Fibroblast of pulmonary artery (primary cell): ENCODE data around the gene KAT8.
"Not testable (repeated sequence)": the region's sequence is repeated elsewhere in the genome, so short reads cannot be mapped to it uniquely, and the experiment has no call there.

Experiments
- DNase-seq: peaks from one replicate; pipeline ENCODE4 v3.0.0-alpha.2; 2010; ENCODE audit warnings: low read depth
- H3K4me3 ChIP-seq: replicated peaks from 2 replicates; pipeline ENCODE4 v1.5.1; 2011; ENCODE audit warnings: low read depth, mild to moderate bottlenecking, control low read depth, low read length, moderate library complexity
- TF ChIP-seq, protein P1 (sequence below): IDR thresholded peaks from 2 replicates; pipeline ENCODE4 v1.5.1; 2011; ENCODE audit warnings: mild to moderate bottlenecking, control low read depth, low read length, inconsistent platforms; ENCODE audit errors: missing control alignments

The KAT8 gene

GRCh38 chr16:31094424-31095120 is 22.9 kb upstream of the KAT8 start, which contains the start of gene VKORC1:
Gene VKORC1, minus strand, starts transcription at chr16:31094797. Its CDS starts 68 bp downstream, at chr16:31094729.
- peak; percentile 98 for DNase-seq
- H3K4me3 ChIP-seq: peak within 1 kb of the TSS; percentile 91
- TF ChIP-seq, protein P1, sequence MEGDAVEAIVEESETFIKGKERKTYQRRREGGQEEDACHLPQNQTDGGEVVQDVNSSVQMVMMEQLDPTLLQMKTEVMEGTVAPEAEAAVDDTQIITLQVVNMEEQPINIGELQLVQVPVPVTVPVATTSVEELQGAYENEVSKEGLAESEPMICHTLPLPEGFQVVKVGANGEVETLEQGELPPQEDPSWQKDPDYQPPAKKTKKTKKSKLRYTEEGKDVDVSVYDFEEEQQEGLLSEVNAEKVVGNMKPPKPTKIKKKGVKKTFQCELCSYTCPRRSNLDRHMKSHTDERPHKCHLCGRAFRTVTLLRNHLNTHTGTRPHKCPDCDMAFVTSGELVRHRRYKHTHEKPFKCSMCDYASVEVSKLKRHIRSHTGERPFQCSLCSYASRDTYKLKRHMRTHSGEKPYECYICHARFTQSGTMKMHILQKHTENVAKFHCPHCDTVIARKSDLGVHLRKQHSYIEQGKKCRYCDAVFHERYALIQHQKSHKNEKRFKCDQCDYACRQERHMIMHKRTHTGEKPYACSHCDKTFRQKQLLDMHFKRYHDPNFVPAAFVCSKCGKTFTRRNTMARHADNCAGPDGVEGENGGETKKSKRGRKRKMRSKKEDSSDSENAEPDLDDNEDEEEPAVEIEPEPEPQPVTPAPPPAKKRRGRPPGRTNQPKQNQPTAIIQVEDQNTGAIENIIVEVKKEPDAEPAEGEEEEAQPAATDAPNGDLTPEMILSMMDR: no peak

GRCh38 chr16:31099860-31100638 is 17.4 kb upstream of the KAT8 start:
- no peak overlapping the region for H3K4me3 ChIP-seq
- TF ChIP-seq, protein P1: no peak
- peak; percentile 30 for DNase-seq

DNA sequence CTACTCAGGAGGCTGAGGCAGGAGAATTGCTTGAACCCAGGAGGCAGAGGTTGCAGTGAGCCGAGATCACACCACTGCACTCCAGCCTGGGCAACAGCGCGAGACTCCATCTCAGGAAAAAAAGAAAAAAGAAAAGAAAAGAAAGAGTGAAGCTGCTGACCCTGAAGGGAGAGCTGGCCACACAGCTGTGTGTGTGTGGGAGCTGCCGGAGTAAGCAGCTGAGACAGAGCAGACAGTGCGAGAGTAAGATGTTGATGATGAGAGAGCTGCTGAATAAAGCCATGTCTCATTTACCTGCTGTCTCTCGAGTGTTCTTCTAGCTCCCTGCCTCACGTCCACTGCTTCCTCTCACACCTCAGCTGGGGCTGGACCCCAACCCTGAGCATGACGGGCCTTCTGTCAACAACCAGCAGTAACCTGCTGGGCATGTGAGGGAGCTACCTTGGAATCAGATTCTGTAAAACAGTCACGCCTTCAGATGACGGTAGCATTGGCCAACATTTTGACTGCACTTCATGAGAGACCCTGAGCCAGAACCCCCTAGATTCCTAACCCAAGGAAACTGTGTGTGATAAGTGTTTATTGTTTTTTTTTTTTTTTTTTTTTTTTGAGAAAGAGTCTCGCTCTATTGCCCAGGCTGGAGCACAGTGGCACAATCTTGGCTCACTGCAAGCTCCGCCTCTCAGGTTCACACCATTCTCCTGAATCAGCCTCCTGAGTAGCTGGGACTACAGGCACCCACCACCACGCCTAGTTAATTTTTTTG is 16.4 kb upstream of the KAT8 start:
- DNase-seq: peak; percentile 24
- not testable (repeated sequence) for H3K4me3 ChIP-seq

GRCh38 chr16:31105677-31106213 is 11.7 kb upstream of the KAT8 start:
- no peak overlapping the region for H3K4me3 ChIP-seq
- DNase-seq: peak; percentile 59
- TF ChIP-seq, protein P1: peak; percentile 64

GRCh38 chr16:31106509-31107464 is 10.7 kb upstream of the KAT8 start:
- H3K4me3 ChIP-seq: no peak overlapping the region
- TF ChIP-seq, protein P1: no peak
- no peak for DNase-seq

DNA sequence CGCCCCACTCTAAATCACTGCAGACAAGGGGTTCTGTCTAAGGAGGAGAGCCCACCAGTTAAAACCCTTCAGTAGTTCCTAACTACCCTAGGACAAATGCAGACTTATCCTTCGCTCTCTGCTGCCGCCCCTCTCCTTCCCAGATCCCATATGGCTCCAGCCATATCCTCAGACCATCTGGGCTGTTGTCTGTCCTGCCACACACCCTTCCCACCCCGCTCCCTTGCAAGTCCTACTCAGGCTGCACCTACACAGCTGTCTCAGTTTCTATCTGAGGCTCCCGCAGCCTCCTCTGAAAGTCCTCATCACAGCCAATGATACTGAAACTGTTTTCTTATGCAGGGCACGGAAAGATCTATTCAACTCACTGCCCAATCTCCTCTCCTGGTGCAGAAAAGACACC is 10.0 kb upstream of the KAT8 start:
- DNase-seq: no peak

More for the DNA sequence above, 10.0 kb upstream of the KAT8 start:
- no peak overlapping the region for H3K4me3 ChIP-seq
- TF ChIP-seq, protein P1: no peak
